NCI-H128 (cell line): Measurements from ENCODE around the gene ZNF621.

Experiments used
- DNase-seq: peaks from one replicate; lab custom pipeline; 2025; ENCODE audit not compliant: unreplicated experiment; lab: John Stamatoyannopoulos, UW

The ZNF621 gene

DNA sequence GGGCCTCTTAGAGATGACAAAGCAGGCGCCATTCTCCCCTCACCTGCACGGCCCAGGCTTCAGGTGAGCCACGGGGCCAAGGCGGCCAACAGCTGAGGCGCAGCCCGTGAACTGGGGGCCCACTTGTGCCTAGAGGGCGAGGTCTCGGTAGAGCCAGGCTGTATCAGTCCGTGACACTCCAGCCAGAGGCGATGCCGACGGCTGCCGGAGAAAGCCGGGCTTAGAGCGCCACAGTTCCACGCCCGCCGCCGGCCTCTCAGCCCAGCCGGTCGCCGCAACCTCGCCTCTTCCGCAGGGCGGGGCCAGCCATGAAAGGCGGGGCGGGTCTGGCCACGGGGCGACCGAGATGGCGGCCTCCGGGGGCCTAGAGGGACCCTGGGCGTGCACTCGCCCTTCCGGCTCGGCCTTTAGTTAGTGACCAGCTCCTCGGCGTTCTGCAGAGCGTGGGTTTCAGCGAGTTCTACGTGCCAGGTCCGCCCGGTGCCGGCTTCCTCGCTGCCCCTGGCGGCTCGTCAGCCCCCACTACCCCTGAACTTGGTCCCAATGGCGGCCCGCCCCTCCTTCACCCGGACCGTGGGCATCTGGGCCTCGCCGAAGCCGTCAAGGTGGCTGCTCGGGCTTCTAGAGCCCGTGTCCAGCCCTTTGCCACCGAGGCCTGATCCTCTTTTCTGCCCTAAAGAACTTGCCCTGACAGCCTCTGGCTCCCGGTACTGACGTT, at the start of gene ZNF621:
Gene ZNF621 (plus strand): TSS at position 393 of the 718 bp plus-strand sequence. CDS start 881 bp downstream, outside the sequence.
- peak; percentile 56 for DNase-seq

GRCh38 chr3:40476478-40477470, 48.0 kb upstream of the ZNF621 start, which contains the start of gene ZNF619:
ZNF619 (plus strand) TSS chr3:40477122; CDS start chr3:40477980, 858 bp downstream.
- DNase-seq, result peak; percentile 13

GRCh38 chr3:40477666-40478065, 47.1 kb upstream of the ZNF621 start:
- no peak for DNase-seq

DNA sequence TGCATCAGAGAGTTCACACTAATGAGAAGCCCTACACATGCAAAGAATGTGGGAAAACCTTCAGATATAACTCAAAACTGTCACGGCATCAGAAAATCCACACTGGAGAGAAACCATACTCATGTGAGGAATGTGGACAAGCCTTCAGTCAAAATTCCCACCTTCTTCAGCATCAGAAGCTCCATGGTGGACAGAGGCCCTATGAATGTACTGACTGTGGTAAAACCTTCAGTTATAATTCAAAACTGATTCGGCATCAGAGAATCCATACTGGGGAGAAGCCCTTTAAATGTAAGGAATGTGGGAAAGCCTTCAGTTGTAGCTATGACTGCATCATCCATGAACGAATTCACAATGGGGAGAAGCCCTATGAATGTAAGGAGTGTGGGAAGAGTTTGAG, 37.6 kb upstream of the ZNF621 start:
- DNase-seq, result no peak

- no peak for DNase-seq
Observed at GRCh38 chr3:40490916-40491315, 33.8 kb upstream of the ZNF621 start.

- no peak for DNase-seq
Observed at GRCh38 chr3:40494698-40495097, 30.1 kb upstream of the ZNF621 start.

GRCh38 chr3:40497288-40497687, 27.5 kb upstream of the ZNF621 start:
- DNase-seq, result no peak

GRCh38 chr3:40499952-40500351, 24.8 kb upstream of the ZNF621 start:
- DNase-seq, result no peak

DNA sequence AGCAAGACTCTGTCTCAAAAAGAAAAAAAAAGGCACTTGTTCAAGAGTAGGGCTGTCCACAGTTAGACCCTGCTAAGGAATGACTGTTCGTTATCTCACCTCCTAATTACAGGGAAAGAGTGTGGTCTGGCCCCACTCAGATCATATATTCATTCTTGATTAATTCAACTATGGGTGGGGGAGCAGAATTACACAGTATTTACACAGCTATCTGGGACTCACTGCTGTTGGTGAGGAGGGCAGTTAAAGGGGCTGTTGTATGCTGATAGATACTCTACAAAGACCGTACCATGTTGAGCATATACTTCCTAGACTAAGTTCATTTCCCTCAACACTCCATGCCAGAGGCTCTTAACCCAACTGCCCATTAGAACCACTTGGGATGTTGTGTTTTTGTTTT, 22.7 kb upstream of the ZNF621 start:
- no peak for DNase-seq

- DNase-seq, result no peak
Observed at GRCh38 chr3:40504636-40505430, 19.9 kb upstream of the ZNF621 start.

GRCh38 chr3:40505599-40506462, 18.9 kb upstream of the ZNF621 start, which contains the start of gene ZNF620:
ZNF620 (plus strand) TSS chr3:40506039; CDS start chr3:40506353, 314 bp downstream.
- peak; percentile 65 for DNase-seq

DNA sequence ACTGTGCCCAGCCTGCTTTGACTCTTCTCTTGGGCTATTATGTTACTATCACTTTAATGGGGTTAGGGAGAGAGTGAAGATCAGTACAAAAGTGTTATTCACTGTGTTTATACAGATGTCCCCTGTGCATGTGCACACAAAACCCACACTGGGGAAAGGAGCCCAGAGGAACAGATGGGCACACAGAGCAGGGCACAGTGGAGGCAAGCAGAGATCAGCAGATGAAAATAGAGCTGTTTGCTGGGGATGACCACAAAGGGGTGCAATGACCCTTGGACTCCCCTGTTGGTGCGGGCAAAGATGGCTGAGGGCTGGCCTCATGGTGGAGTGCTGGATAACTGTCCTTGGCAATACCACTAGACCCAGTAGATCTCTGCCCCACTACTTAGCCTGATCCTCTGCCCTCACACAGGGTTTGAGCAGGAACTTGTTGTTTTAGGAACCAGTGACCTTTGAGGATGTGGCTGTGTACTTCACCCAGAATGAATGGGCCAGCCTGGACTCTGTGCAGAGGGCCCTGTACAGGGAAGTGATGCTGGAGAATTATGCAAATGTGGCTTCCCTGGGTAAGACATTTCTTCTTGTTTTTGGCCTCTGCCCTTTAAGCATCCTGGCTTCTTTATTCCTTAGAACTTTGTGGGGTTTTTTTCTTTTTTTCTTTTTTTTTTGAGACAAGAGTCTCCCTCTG, 13.6 kb upstream of the ZNF621 start:
- no peak for DNase-seq

DNA sequence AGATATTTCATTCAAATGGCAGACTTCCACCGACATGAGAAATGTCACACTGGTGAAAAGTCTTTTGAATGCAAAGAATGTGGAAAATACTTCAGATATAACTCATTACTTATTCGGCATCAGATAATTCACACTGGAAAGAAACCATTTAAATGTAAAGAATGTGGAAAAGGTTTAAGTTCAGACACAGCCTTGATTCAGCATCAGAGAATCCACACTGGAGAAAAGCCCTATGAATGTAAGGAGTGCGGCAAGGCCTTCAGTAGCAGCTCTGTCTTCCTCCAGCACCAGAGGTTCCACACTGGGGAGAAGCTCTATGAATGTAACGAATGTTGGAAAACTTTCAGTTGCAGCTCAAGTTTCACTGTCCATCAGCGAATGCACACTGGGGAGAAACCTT, 8.6 kb upstream of the ZNF621 start:
- DNase-seq, result no peak

DNA sequence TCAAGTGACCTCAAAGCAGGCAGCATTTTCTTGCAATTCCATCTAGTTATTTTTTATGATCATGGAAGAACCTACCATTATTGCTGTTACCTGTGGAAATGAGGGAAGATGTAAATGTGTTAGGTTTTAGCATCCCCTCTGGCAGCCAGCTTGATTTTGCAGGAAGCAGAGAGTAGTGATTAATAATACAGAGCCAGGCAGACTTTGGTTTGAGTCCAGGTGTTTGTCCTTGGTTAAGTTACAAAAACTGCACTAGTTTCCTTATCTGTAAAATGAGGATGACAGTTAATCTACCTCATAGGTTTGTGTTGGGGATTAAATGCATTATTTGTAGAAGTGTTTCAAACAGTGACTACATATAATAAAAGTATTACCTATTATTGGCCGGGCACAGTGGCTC, 6.7 kb upstream of the ZNF621 start:
- no peak for DNase-seq

DNA sequence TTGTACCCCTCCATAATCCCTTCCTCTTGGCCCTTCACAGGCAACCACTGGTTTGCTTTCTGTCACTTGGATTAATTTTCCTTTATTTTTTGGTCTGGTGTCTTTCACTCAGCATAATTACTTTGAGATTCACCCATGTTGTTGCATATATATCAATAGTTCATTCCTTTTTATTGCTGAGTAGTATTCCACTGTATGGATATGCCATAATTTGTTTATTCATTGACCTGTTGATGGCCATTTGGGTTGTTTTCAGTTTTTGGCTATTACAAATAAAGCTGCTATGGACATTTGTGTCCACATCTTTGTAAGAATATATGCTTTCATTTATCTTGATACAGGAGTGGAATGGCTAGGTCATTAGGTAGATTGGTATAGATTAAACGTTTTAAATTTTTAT, 5.9 kb upstream of the ZNF621 start:
- DNase-seq, result no peak

GRCh38 chr3:40521254-40521653, 3.5 kb upstream of the ZNF621 start:
- no peak for DNase-seq

DNA sequence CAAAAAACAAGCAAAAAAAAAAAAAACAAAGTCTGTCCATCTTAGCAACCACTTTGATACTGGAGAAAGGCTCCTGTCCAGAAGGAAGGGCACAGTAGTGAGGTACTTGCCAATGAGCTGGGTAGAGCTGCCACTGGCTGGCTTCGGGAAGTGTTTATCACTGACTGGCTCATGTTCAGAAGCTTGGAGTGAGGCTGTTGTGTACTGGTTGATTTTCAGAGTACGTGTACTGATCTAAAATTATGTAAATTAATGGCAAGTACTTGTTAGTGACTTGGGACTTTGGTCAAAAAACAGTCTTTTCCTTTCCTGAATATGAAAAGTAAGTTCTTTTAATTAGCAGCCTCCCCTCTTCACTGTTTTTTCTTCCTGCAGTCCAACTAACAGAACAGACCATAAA, 979 bp upstream of the ZNF621 start:
- DNase-seq, result no peak

- DNase-seq, result no peak
Observed at GRCh38 chr3:40524222-40524567, 565 bp upstream of the ZNF621 start.

DNA sequence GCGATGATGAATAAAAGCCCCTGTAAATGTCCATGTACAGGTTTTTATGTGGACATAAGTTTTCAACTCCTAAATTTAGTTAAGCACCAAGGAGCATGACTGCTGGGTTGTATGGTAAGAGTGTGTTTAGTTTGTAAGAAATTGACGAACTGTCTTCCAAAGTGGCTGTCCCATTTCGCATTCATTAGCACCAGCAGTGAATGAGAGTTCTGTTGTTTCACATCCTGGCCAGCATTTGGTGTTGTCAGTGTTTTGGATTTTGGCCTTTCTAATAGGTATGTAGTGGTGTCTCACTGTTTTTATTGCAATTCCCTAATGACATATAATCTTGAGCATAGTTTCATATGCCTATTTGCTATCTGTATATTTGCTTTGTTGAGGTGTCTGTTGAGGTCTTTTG, 3.7 kb downstream of the ZNF621 start:
- DNase-seq, result no peak

DNA sequence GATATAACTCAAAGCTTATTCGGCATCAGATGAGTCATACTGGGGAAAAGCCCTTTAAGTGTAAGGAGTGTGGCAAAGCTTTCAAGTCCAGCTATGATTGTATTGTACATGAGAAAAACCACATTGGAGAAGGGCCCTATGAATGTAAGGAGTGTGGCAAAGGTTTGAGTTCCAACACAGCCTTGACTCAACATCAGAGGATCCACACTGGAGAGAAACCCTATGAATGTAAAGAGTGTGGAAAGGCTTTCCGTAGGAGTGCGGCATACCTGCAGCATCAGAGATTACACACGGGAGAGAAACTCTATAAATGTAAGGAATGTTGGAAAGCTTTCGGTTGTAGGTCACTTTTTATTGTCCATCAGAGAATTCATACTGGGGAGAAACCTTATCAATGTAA, 7.5 kb downstream of the ZNF621 start:
- no peak for DNase-seq
